Amniotic epithelial cell (primary cell): ENCODE results near the gene CEP164.
A peak's percentile ranks its signal among the peaks of the same experiment; 100 is the strongest.
"Not testable (repeated sequence)": the region's sequence is repeated elsewhere in the genome, so short reads cannot be mapped to it uniquely, and the experiment has no call there.

Experiments
- DNase-seq: peaks from one replicate; pipeline ENCODE4 v3.0.0-alpha.2; 2010; ENCODE audit warnings: low read depth

CEP164 gene

DNA sequence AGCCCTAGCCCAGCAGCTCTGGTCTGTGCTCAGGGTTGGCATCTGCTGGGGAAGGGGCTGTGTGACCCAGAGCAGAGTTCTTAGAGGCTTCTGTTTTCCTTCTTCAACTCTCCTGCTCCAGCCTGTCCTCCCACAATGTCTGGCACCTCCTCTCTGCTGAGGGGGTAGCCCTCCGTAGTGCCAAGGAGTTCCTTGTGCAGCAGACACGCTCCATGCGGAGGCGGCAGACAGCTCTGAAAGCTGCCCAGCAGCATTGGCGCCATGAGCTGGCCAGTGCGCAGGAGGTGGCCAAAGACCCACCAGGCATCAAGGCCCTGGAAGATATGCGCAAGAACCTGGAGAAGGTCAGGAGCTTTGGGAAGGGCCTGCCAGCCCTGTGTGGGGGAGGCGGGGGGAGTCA, 69.3 kb downstream of the CEP164 start:
- no peak for DNase-seq

DNA sequence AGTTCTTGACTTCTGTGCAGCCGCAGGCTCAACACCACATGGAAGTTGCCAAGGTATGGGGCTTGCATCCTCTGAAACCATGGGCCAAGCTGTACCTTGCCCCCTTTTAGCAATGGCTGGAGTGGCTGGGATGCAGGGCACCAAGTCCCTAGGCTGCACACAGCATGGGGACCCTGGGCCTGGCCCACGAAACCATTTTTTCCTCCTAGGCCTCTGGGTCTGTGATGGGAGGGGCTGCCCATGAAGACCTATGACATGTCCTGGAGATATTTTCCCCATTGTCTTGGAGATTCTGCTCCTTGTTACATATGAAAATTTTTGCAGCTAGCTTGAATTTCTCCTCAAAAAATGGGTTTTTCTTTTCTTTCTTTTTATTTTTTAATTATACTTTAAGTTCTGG, 71.0 kb downstream of the CEP164 start:
- DNase-seq: not testable (repeated sequence)

DNA sequence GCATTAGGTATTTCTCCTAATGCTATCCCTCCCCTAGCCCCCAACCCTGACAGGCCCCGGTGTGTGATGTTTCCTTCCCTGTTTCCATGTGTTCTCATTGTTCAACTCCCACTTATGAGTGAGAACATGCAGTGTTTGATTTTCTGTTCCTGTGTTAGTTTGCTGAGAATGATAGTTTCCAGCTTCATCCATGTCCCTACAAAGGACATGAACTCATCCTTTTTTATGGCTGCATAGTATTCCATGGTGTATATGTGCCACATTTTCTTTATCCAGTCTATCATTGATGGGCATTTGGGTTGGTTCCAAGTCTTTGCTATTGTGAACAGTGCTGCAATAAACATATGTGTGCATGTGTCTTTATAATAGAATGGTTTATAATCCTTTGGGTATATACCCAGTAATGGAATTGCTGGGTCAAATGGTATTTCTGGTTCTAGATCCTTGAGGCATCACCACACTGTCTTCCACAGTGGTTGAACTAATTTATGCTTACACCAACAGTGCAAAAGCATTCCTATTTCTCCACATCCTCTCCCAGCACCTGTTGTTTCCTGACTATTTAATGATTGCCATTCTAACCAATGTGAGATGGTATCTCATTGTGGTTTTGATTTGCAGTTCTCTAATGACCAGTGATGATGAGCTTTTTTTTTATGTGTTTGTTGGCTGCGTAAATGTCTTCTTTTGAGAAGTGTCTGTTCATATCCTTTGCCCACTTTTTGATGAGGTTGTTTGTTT, 71.6 kb downstream of the CEP164 start:
- not testable (repeated sequence) for DNase-seq

DNA sequence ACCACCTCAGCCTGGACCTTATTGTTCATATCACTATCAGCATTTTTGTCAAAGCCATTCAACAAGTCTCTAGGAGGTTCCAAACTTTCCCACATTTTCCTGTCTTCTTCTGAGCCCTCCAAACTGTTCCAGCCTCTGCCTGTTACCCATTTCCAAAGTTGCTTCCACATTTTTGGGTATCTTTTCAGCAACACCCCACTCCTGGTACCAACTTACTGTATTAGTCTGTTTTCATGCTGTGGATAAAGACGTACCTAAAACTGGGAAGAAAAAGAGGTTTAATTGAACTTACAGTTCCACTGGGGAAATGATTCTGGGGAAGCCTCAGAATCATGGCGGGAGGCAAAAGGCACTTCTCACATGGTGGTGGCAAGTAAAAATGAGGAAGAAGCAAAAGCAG, 78.2 kb downstream of the CEP164 start:
- not testable (repeated sequence) for DNase-seq

DNA sequence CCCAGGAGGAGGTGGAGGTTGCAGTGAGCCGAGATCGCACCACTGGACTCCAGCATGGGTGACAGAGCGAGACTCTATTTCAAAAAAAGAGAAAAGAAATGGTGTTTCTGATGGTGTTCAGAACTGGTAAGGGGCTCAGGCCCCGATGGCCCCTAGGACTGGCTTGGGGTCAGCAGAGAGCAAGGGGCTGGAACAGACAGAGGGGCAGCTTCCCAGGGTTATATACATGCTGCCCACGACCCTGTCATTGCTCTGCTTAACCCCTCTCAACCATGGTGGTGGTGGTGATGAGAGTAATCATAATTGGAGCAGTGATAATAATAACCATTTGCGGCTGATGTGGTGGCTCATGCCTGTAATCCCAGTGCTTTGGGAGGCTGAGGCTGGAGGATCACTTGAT, 79.4 kb downstream of the CEP164 start:
- no peak for DNase-seq

DNA sequence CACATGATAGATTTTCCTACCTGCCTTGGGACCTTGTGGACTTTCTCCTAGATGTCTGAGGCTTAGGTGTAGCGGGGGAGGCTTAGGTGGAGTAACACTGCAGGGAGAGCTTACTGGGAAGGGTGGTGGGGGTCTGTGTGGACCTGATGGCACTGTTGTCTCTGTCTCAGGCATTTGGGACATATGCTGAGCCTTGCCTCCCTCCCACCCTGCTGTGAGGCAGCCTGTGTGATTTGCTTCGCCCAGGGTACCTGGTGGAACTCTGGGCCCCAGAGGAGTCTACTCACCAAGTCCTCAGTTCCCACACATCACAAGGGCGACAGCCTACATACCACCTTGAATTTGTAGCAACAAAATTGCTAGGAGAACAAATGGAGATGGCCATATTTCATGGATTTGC, 80.7 kb downstream of the CEP164 start:
- DNase-seq: no peak

DNA sequence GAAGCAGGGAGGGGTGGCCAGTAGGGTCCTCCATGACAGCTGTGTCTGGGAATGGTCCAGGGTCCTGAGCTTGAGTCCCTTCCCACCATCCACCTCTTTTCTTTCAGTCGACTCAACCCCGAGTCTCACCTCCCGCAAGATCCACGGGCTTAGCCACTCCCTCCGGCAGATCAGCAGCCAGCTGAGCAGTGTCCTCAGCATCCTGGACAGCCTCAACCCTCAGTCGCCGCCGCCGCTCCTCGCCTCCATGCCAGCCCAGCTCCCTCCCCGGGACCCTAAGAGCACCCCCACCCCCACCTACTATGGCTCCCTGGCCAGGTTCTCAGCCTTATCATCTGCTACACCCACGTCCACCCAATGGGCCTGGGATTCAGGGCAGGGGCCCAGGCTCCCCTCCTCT, 81.9 kb downstream of the CEP164 start:
- no peak for DNase-seq

DNA sequence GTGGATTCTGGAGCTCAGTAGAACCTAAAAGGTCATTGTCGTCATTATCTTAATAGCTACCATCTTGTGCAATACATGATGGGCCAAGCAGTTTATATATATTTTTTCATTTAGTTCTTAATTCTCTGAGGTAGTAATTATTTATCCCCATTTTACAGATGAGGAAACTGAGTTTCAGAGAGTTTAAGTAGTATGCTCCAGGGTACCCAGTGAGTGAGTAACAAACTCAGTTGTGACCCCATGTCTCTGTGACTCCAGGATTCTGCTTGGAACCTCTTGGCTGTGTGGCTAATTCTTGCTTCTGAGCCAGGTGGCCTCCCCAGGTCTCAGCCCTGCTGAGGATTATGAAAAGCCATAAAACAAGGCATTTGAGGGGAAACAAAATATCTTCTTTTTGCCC, 82.6 kb downstream of the CEP164 start:
- no peak for DNase-seq

DNA sequence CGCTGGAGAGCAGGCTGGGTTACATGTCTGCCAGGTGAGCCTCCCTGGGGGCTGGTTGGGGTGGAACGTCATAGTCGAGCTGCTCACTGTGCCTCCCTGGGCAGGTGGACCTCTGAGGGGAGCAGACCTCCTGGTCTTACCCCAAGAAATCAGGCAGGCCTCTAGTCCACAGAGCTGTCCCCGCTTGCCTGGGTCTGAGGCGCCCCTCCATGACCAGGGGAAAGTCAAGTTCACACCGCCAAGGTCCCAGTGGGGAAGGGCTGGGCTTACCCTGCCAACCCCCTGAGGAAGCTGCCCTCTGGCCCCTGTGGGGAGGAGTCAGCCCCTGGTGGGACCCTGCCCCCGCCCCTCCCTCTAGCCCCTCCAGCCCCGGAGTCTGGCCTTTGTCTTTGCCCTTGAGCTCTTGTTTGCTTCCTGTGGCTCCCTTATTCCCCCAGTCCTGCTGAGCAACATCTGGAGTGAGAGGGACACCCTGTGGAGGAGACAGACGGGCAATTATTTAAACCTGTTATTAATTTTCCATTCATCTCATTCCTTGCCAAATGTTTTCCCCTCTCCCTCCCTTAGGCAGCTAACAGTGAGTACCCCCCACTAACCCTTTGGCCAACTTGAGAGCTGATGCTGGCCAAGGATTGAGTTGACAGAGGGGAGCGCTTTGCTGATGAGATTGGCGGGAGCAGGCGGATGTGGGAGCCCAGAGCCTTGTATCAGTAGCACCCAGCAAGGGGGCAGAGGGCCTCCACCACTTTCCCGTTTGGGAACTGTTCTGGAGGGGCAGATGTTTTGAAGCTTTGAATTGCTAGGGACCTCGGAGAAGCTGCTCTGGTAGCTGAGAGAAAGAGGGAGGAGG, 83.4 kb downstream of the CEP164 start:
- no peak for DNase-seq

DNA sequence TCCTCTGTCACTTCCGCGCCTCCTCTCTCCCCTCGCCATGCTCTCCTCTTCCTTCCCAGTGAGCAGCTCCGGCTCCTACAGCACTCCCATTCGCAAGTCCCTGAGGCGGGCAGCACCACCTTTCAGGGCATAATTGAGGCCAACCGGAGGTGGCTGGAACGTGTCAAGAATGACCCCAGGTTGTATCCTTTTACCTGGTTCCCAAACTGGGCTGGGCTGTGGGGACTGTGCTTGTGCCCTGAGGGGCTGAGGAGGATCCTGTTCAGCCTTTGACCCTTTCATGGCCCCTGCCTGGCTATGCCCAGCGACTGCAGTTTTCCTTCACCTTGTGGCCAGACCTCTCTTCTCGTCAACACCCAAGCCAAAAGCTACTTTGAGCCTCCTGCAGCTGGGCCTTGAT, 84.1 kb downstream of the CEP164 start:
- no peak for DNase-seq

DNA sequence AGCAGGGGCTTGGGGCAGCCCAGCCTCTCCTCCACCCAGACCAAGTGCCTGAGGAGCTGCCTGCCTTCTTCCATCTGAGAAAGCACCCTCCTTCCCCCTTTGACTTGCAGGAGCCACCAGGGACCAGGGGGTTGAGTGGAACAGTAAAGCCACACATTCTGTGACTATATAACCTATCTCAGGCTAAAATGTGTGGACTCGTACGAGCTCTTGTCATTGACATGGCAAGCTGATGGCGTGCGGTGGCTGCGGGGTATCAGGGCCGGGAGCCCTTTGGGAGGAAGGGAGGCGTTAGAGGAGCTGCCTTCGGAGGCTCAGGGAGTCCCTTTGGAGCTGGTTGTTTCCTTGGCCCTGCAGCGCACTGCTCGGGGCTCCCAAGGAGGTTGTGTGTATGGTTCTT, 84.5 kb downstream of the CEP164 start:
- no peak for DNase-seq

DNA sequence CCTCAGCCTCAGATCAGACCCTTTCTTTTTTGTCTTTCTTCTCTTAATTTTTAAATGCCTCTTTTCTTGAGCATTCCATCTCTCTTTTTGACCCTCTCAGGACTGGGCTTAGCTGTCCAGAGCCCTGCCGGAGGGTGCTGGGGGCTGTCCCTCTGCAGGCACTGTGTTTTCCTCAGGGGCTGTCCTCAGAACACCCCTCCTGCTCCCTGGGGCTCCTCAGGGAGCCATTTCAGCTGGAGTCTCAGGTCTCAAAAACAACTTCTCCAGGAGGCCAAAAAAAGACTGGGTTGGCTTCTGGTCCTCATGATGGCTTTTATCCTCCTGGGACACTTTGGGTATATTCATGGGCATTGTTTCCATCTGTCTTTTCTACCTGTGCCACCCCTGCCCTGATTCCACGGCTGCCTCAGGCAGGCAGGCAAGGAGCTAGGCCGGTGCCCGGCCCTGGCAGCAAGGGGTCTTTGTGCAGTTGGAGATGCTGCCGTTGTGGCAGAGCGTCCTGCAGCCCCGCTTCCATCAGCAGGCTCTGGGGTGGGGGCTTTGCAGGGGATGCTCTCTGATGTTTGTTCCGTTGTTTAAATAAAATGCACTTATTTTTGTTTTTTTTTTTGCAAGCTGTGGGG, 85.1 kb downstream of the CEP164 start:
- no peak for DNase-seq

DNA sequence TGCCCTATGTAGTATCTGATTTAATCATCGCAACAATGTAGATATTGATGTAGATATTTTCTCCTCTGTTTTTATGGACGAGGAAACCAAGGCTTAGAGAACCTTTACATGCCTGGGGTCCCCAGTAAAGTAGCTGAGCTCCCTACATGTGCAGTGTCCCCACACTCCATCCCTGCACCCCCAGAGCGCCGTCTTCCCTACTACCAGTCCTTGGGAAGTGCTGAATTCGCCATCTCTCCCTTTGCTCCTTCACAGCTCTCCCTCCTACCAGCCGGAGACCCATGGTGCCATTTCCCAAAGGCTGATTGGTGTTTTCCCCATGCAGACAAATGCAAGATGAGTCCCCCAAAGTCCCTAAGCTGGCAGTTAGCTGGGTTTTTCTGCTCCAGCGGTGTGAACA, 86.0 kb downstream of the CEP164 start:
- no peak for DNase-seq

DNA sequence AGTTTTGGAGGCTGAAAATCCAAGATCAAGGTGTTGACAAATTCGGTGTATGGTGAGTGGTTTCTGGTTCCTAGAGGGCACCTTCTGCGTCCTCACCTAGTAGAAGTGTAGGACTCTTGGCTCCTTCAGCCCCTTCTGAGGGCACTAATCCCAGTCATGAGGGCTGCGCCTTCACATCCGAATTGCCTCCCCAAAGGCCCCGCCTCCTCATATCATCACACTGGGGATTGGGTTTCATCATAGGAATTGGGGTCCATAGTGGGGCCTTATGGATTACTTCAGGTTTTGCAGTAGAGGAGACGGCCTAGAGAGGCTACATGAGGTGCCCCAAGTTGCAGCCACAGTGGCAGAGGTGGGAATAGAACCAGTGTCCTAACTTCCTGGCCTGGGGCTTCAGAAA, 87.1 kb downstream of the CEP164 start:
- DNase-seq: no peak

DNA sequence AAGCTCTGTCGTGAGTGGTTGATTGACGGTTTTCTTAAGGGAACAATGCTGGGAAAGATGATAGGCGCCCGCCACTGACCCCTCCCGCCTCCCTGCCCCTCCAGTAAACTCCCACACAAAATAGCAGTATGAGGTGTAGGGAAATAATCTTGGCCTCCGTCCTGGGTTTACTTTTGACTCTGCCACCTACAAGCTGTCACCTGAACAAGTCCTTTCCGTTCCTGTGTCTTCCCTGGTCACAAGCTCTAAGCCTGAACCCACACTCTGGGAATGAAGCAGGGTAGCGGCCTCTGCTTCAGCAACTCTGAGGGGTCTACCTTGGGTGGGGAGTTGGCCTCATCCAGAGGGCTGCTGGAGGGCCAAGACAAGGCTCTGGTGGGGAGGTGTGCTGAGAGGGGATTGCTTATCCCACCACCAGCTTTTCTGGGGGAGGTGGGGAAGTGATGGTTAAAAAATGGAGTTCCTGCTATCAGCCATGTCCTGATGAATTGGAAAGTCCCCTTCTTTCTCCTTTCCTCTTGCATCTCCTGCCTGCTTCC, 87.8 kb downstream of the CEP164 start:
- DNase-seq: no peak

DNA sequence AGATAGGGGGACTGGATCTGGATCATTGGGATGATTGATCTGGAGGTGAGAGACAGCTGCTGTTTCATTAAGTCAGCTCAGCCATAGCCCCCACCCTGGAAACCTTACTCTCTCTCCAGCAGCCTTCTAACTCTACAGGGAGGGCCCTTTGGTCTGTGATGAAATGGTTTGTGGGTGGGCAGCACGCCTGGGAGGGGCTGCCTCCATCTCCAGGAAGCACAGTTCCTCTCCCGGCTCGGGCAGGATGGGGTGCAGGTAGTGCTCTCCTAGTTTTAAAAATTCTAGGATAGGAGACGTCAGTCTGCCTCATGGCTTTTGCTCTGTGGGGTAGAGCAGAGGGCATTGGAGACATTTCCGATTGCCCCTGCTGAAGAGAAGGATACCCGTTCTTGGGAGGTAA, 89.7 kb downstream of the CEP164 start:
- DNase-seq: no peak

DNA sequence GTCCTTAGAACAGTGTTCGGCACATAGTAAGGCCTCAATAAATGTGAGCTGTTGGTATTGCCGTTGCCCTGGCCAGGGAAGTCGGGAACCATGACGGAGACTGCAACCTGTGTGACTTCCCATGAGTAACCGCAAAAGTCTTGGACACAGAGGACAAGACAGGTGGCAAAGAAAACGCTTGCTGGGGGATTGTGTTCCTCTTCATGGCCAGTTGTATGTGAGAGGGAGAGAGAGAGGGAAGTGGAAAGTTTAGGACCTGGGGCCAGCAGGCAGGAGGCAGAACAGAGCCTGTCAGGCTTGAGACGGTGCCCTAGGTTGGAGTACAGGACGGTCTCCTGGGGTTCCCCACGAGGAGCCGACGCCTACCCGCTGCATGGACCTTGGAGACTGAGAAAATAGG, 90.2 kb downstream of the CEP164 start:
- DNase-seq: no peak

DNA sequence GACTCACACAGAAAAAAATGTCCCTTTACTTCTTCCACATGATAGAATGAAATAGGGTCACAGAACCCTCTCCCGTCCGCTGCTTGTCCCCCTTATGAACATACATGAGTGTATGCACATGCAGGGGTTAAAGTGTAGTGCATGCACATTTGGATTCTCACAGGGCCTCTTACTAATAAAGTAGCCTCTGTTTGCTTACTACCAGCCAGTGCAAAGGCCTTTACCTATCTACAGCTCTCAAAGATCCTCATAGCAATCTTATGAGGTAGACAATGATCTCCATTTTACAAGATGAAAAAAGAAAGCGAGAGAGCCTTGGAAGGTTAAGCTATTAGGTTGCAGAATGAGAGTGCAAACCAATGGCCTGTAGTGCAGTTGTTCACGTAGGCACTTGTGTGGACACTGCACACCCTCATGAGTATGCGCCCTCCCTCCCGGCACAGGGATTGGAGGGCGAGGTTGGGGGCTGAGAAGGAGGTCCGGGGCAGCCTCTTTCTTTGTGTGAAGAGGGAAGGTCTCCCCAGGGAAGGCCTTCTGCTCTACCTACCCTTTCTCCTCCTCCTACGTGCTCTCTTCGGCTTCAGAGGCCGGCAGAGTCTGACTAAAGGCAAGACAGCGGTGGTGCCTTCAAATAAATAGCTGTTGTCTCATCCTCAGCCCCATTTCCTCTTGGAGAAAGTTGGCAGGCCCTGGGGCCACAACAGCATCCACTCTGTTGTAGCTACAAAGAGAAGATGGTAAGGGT, 91.3 kb downstream of the CEP164 start:
- DNase-seq: no peak

DNA sequence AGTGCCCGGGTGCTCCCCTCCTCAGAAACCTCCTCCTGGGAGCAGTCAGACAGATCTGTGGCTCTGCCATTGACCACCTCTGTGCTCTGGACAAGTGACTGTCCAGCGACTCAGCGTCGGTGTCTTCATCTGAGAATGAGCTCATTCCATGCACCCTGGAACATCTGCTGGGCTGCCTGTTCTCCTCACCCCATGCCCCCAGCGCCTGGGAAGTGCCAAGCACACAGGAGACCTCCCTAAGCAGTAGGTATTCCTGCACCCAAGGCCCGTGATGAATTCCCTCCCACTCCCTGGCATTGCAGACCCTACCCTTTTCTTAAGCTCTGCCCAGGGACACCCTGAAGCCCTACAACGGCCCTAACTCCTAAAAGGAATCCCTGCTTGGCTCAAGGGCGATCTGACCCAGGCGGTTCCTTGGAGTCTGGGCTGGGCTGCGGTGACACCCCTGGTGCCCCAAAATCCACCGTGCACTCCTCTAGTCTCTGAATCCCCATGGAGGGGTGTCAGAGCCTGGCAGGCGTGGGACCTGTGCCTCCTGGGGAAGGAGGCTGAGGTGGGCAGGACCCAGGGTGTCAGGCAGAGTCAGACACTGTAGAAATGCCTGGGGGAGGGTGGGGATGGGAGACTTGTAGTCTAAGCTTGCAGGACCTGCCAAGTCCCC, 92.0 kb downstream of the CEP164 start:
- DNase-seq: peak; percentile 2

DNA sequence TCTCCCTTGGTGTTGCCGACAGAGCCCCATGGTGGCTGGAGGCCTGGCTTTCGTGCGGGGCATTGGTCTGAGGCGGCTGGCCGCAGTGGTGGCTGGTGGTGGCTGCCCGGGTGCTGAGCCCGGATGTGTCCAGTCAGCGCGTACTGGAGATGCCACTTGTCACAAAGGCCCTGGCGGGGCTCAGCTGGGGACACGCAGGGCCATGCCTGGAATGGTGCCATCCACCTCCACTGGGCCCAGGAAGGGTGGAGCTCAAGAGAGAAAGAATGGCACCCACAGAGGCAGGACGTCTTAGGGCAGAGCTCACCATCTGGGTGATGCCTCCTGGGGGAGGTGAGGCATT, 92.5 kb downstream of the CEP164 start:
- DNase-seq: no peak

DNA sequence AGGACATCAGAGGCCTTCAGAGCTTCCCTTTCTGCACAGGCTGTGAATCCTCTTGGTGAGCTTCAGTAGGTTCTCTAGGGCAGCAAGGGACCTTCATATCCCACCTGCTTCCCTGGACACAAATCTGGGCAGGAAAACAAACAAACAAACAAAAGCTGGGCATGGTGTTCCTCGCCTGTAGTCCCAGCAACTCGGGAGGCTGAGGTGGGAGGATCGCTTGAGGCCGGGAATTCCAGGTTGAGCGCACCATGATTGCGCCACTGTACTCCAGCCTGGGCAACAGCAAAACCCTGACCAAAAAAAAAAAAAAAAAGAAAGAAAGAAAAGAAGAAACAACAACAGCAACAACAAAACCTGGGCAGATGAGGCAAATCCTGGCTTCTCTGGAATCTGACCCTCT, 92.9 kb downstream of the CEP164 start:
- no peak for DNase-seq

DNA sequence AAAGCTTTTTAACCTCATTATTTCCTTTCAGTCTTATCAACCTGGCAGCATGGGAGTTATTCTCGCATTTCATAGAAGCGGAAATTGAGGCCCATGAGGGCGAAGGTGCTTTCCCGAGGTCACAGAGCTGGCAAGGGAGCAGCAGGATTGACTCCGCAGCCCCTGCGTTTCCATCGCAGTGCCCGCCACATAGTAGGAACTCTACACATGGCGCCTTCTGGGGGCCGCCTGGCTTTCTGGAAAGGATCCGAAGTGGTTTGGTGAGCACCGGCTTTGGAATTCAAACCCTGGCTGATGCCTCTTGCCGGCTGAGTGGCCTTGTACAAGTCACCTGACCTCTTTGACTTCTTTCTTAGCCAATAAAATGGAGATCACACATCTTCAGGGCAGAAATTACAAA, 93.4 kb downstream of the CEP164 start:
- DNase-seq: peak; percentile 2
